GM19240 (cell line): ENCODE data around the gene GAPVD1.
A peak's percentile ranks its signal among the peaks of the same experiment; 100 is the strongest.

Source experiments
- DNase-seq: peaks from one replicate; pipeline ENCODE4 v3.0.0; 2011; ENCODE audit warnings: low spot score; ENCODE audit not compliant: insufficient read length

Gene GAPVD1

DNA sequence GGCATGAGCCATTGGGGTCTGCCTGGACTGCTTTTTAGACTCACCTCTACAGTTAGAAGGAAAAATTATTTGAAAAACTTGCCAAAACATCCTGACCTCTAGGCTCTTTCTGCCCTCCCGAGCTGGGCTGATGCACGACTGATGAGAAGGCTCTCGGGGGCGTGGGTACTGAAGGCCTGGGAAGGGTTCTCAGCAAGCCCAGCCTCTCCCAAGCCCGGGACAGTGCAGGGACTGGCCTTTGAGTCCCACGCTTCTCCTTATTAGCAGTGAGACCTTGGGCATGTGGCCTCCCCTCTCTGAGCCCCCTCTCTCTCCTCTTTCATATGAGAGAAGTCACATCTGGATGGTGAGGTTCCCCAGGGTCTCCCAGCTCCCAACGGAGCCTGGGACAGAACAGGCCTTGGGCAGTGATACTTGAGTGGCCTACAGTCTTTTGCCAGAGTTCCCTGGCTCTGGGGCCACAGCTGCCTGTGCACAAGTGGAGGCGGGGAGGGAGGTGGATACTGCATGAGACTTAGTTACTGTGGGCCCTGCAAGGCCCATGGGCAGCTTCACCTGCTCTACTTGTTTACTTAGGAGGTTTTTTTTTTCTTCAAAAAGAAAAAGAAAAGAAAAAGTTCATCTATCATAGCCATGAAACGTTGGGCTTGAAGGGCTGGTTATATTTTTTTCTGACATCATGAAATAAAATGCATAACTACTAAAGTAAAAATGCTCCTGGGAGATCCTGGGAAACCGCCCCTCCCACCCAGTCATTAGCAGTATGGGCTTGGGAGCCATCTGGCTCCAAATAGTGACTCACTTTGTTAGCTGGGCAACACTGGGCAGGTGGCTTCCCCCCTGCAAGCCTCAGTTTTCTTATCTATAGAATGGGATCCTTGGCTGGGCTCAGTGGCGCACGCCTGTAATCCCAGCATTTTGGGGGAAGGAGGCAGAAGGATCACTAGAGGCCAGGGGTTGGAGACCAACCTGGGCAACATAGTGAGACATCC, 139.4 kb downstream of the GAPVD1 start:
- DNase-seq = no peak

DNA sequence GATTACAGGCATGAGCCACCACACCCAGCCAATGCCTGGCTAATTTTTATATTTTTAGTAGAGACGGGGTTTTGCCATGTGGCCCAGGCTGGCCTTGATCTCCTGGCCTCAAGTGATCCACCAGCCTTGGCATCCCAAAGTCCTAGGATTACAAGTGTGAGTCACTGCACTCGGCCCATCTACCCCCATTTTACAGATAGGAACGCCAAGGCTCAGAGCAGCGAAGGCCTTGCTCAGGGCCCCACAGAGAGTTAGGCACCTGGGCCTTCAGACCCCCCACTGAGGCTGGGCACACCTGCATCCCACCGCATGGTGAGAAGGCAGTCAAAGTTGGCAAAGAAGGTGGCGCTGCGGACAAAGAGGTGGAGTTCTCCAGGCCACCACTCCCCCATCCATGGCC, 143.1 kb downstream of the GAPVD1 start:
- no peak for DNase-seq

DNA sequence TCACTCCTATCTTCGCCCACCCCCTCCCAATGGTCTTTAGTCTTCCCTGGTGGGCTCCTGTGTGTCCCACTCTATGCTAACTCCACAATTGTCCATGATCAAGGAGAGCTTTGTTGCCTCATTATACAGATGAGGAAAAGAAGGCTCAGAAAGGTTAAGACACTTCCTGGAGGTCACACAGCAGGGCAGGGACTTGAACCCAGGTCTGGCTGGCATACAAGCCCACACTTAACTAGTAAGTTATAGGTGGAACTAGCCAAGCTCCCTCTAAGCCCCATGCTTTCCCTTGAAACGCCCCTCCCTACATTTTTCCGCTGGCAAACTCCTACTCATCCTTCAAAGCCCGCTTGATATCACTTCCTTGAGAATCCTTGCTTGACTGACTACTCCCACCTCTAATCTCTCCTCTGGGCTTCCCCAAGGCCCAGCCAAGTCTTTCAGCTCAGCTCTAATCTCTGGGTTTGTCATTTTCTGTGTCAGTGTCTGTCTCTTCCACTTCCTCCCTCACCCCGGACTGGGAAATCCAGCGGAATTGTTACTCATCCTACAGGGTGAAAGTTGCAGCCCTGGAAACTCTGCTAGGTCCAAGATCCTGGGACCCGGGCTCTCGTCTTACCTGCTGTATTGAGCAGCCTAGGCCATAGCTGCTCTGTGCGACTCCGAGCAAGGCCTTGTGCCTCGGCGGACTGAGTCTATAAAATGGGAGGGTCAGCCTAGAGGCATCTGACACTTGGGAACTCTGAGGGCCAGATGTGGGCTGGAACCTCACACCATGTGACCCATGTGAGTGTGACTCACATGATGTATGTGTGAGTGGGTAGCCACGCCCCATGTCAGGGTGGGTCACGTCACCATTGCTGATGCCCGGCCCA, 144.5 kb downstream of the GAPVD1 start:
- DNase-seq = no peak

DNA sequence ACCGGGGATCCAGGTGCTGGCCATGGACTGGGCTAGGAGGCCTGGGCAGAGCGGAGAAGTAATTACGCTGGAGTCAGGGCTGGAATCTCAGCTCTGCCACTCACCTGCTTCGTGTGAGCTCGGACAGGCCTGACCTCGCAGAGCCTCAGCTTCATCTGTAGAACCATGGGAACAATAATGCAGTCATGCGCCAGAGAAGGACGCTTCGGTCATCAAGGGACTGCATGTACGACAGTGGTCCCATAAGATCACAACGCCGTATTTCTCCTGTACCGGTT, 145.1 kb downstream of the GAPVD1 start:
- no peak for DNase-seq

- no peak for DNase-seq
Observed at GRCh38 chr9:125407432-125407973, 145.9 kb downstream of the GAPVD1 start.

GRCh38 chr9:125407974-125408900, 146.6 kb downstream of the GAPVD1 start:
- DNase-seq = peak; percentile 90

DNA sequence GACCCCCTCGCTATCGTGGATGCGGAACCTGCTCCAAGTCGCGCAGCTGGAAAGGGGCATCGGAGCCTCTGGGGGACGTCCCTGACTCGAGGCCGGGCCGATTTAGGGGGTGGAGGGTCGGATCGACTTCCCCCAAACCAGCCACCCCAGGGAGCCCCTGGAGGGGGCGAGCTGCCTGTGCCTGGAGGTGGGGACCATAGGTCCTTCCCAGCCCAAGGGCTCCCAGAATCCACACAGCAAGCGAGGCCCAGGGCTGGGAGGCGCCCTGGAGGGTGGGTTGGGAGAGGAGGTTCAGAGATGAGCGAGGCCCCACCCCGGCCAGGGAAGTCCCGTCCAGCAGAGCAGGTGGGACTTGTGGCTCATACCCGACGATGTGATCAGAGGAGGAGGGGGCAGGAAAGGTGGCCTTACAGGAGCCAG, 147.6 kb downstream of the GAPVD1 start:
- DNase-seq = peak; percentile 32

DNA sequence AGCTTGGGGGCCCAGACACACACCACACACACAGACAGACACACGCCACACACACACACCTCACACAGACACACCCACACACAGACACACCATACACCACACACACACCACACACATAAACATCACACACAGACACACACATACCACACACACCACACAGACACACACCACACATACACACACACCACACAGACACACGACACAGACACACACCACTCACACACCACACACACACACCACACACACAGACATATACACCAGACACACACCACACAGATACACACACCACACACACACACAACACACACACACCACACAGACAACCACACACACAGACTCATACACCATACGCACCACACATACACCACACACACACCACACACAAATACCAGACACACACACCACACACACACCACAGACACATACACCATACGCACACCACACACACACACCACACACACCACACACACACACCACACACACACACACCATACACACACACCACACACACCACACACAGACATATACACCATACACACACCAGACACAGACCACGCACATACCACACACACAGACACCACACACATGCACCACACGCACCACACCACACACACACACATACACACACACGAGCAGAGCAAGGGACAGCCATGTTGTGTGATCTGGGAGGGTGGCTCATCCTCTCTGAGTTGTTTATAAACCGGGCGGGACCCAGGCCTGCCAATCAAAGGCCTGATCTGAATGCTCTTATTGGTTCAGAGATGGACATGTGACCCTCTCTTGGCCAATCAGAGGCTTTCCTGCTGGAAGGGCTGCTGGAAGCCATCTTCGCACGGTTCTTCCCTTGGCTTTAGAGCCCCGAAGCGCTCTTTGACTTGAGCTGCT, 148.3 kb downstream of the GAPVD1 start:
- DNase-seq = no peak

DNA sequence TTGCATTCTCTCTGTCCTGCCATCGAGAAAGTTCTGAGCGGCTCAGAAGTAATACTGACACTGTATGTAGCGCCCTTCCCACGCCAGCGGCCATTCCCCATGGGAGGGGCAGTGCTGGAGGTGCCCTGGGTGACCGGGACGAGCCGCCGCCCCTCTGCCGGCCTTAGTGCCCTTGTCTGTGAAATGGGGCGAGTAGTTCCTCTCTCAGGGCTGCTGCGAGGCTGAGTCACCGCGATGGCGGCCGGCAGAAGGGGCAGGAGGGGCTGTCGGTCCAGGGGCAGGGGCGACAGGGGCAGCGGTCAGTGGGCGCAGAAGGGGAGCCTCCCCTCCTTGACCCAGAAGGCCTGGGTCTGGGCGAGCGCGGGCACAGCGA, 148.9 kb downstream of the GAPVD1 start:
- no peak for DNase-seq

GRCh38 chr9:125411171-125411756, 149.6 kb downstream of the GAPVD1 start:
- DNase-seq = no peak

DNA sequence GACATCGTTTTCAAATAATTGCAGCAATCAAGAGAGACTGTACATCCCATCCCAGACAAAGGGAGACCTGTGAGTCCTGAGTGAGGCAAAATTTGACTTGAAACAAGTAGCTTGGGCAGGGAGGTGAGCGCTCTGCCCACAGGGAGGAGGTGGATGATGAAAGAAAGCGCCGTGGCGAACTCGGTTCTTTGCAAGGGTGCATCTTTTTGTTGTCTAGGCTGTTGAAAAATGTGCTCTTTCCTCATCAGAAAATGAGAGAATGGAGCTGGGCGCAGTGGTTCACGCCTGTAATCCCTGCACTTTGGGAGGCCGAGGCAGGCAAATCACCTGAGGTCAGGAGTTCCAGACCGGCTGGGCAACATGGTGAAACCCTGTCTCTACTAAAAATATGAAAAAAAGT, 150.5 kb downstream of the GAPVD1 start:
- no peak for DNase-seq

GRCh38 chr9:125413579-125413978, 152.0 kb downstream of the GAPVD1 start:
- no peak for DNase-seq

GRCh38 chr9:125415583-125416460, 154.2 kb downstream of the GAPVD1 start:
- DNase-seq = no peak

DNA sequence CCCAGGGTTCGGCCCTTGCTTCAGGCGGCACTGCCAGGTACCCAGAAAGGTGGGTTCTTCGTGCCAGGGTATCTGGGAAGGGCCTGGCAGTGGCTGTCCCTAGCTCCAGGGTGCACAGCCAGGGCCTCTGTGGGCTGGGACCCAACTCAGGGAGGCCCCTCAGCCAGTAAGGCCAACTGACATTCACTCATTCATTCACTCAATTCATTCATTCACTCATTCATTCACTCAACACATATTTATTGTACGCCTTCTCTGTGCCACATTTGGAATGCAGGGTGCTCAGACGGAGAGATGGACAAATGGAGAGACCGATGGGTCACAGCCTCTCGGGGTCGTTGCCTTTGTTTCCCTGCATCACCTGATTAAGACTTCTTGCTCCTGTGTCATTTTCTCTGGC, 154.9 kb downstream of the GAPVD1 start:
- DNase-seq = no peak
